HG02938 (cell line): Measurements from ENCODE around the gene SYNM.

Experiments
- ATAC-seq: cut with Tn5 transposase; IDR thresholded peaks from one replicate; pipeline ENCODE4 v1.9.1; 2021; ENCODE audit warnings: mild to moderate bottlenecking, moderate library complexity; ENCODE audit not compliant: unreplicated experiment

Gene SYNM

GRCh38 chr15:99120050-99120777 lies 15.3 kb downstream of the SYNM start:
- ATAC-seq = no peak

GRCh38 chr15:99121207-99121606 lies 16.3 kb downstream of the SYNM start:
- no peak for ATAC-seq

DNA sequence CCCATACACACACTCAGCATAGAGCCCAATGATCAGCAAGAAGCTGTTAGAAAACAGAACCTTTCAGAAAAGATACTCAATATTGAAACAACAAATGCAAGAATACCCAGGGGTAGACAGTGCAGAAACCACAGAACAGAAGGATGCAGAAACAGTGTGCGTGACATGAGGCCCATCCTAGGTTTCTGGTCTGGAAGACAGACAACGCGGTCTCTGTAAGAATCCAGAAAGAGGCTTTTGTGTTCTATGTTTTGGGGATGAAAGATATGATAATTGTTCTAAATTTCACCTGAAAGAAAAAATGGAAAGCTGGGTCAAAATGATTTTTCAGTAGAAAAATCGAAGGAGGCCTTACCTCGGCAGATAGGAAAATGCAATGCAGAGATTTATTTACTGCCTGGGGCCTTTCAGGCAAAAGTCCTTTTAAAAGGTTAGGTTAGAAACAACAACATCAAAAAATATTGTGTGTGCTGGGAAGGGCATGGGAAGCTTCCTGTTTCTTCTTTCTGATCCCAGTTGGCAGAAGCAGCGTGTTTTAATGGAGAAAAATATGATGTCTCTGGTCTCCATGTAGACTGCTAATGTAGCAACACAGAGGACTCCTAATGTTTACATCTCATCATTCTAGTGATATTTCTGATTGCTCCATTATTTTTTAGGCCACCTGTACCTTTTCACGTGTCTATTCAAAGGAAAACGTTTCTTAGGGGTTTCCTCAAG lies 17.0 kb downstream of the SYNM start:
- ATAC-seq = no peak

DNA sequence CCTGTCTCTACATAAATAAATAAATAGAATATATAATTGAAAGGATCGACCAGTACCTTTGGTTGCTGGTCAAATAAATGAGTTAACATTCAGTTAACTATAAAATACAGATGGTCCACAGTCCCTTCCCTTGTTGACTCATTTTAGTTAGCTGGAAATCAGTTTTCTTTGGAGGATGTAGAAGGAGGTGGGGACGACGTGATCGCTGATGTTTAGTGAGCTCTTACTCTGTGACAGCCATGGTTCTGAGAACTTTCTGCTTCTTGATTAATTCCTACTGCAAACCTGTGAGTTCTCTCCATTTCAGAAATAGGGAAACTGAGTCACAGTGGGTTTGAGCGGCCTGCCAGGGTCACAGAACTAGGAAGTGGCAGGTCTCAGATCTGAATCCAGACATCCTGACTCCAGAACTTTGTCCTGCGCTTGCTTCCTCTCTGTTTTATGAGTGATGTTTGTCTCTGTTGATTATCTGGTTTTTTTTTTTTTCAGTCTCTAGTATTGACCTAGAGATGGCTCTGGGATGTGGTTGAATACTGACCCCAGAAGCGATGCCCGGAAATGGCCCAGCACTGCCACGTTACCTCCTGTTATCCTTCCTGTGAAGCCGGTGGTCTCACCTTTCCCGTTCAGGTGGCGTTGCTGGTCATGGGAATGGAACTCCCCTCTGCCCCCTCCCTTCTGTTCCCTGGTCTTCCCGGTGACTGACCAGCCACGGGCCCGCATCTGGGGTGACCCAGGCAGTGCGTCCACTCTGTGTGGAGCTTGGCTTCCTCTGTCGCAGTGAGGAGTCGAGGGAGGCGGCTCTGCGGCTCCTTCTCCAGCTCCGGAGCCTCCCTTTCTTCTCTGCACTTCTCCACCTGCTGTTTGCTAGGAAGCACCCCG lies 18.2 kb downstream of the SYNM start:
- no peak for ATAC-seq

GRCh38 chr15:99123713-99124451 lies 19.0 kb downstream of the SYNM start:
- ATAC-seq = no peak

- no peak for ATAC-seq
Observed at GRCh38 chr15:99124641-99125040, 19.8 kb downstream of the SYNM start.

DNA sequence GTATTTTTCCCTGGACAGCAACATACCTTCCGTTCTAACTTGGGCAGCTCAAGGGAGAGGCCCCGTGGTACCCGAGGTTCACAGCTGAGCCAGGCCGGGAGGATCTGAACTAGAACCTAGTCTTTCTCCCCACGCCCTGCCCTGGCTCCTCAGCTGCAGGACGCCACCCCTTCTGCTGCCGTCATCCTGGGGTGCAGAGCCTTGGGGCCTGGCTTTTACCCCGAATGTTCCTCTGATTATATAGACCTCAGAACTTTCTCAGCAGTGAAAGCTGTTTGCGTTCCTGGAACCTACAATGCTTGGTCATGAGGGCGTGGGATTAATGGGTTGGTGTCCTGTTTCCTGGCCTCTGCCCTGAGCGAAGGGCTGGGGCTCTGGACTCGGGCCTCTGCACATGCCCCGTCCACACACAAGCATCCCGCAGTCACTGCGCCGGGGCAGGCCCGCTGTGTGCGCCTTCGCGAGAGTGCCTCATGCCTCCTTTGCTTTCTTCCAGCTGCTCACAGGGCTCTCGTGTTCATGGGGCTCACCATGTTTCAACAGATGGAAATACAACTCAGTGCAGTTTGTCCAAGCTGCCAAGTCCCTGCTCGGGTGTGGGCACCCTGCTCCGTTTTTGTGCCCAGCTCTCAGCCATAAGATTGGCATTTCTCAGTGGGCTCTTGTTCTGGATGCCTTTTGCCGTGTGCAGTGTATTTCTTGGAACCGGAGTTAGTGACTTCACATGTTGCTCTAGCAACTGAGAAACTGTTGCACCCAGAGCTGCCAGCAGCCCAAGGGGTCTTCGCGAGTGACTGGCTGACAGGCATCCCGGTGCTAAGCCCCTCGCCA lies 20.4 kb downstream of the SYNM start:
- ATAC-seq = no peak

DNA sequence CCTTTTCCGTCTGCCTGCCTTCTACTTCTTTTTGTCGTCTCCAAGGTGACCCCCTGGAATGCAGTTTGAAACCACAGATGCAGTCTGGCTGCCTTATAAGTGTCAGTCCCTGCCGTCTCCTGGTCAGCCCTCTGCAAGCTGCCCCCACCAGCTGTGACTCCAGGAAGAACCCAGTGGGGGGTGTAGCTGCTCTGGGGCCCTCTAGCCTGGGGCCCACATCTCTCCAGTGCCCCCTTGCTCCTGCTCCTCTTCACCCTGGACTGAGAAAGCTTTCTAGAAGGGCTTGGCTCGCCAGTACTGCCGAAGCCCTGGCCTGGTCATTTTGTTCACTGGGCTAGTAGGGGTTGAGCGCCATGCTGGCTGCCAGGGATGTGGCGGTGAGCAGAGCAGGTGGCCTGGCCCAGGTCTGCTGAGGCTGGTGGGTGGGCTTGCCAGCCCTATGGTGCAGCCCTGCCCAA lies 21.3 kb downstream of the SYNM start:
- ATAC-seq = no peak

GRCh38 chr15:99126930-99127329 lies 22.1 kb downstream of the SYNM start:
- ATAC-seq = no peak

DNA sequence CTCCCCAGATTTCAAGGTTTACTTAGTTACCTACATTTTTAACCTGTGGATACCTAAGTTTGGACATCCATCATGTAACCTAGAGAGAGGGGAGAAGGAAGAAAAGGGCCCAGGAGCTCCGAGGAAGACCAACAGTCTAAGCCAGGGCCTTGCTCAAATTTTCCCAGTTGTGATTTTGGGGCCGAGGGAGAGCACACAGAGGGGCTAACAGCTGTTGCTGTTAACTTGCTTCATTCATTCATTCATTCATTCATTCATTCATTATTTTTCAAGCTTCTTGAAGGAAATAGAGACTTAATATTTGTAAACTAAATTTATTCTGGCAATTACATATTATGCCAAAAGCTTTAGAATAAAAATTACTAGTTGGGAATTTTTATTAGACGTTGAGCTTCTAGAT lies 22.9 kb downstream of the SYNM start:
- ATAC-seq = no peak

DNA sequence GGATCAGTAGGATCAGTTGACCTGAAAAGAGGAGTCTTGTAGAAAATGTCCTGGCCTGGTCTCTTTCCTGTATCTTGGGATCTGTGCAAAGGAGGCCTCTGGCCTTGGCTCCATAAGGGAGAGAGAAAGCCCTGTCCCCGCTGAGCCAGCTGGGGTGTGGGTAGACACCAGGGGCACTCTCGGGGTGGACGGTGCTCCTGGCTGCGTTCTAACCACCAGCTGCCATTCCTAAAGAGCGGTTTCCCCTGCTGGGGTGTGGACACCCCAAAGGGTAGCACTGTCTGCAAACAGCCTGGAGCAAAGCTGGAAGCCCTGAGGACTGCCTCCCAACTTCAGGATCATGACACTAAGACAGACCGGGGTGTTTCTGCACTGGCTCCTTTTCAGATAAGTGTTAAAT lies 23.5 kb downstream of the SYNM start:
- no peak for ATAC-seq

GRCh38 chr15:99129644-99130043 lies 24.8 kb downstream of the SYNM start:
- no peak for ATAC-seq

DNA sequence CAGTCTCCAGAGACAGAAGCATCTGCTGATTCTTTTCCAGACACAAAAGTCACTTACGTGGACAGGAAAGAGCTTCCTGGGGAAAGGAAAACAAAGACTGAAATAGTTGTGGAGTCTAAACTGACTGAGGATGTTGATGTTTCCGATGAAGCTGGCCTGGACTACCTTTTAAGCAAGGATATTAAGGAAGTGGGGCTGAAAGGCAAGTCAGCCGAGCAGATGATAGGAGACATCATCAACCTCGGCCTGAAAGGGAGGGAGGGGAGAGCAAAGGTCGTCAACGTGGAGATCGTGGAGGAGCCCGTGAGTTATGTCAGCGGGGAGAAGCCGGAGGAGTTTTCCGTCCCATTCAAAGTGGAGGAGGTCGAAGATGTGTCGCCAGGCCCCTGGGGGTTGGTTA lies 25.4 kb downstream of the SYNM start:
- no peak for ATAC-seq

GRCh38 chr15:99130765-99131440 lies 26.0 kb downstream of the SYNM start:
- no peak for ATAC-seq

- ATAC-seq = no peak
Observed at GRCh38 chr15:99131441-99132023, 26.7 kb downstream of the SYNM start.

GRCh38 chr15:99132122-99132521 lies 27.2 kb downstream of the SYNM start:
- ATAC-seq = no peak

DNA sequence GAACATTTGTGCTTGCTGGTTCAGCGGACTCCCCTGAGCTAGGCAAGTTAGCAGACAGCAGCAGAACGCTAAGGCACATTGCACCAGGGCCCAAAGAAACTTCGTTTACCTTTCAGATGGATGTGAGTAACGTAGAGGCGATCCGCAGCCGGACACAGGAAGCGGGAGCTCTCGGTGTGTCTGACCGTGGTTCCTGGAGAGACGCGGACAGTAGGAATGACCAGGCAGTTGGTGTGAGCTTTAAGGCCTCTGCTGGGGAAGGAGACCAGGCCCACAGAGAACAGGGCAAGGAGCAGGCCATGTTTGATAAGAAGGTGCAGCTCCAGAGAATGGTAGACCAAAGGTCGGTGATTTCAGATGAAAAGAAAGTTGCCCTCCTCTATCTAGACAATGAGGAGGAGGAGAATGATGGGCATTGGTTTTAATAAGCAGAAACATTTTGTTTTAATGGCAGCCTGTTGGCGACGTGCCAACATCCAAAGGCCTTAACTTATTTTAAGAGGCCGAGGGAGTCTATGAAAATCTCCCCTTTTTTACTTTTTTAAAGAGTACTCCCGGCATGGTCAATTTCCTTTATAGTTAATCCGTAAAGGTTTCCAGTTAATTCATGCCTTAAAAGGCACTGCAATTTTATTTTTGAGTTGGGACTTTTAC lies 27.9 kb downstream of the SYNM start:
- ATAC-seq = no peak

GRCh38 chr15:99134317-99134821 lies 29.5 kb downstream of the SYNM start:
- no peak for ATAC-seq
